Body of pancreas (tissue), 4 donors: Measurements from ENCODE around the gene SLC38A3.

ENCODE experiments used
- CTCF ChIP-seq, 7 experiments: fragments of 450-650 bp in 4 of 7; fragments of 200-600 bp in 3 of 7; sonication (generic) in 3 of 7; IDR thresholded peaks; one replicate each; pipeline ENCODE4 v1.5.1; 2016 to 2019; ENCODE audit warnings: antibody characterized with exemption in 7 of 7
- POLR2A ChIP-seq, 3 donors: fragments of 450-650 bp; IDR thresholded peaks; one replicate each; pipeline ENCODE4 v1.6.1; 2016; ENCODE audit warnings: antibody characterized with exemption in 3 of 3, mild to moderate bottlenecking in 2 of 3

DNA sequence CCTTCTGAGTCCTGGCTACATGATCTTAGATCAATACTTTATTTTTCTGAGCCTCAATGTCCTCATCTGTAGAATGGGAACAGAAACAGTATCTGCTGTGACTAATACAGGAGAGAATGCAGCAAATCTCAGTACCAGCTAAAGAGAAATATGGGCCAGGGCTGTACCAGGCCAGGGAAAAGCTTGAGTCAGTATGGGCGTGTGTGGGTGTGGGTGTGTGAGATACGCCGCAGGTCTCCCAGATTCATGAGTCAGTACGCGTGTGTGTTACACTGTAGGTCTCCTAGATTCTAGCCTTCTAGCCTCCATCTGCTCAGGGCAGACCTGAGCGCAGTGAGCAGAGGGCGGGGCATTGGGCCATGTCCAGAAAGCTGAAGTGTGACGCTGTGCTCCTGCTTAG, 46.1 kb downstream of the SLC38A3 start:
- TF ChIP-seq CTCF (IDR thresholded peaks at IDR 0.05) (no peak), POLR2A (IDR thresholded peaks at IDR 0.05) (no peak)
